NCI-H1417 (cell line): ENCODE data around the gene CAB39L.

Experiments used
- DNase-seq, 3 experiments: peaks; one replicate each; lab custom pipeline; 2025; lab: John Stamatoyannopoulos, UW

Gene CAB39L

GRCh38 chr13:49288458-49288857 is 155.4 kb downstream of the CAB39L start:
- DNase-seq: no peak

- DNase-seq: no peak
Measured at GRCh38 chr13:49287995-49288394, 155.9 kb downstream of the CAB39L start.

- no peak for DNase-seq
Measured at GRCh38 chr13:49279885-49280284, 164.0 kb downstream of the CAB39L start.

GRCh38 chr13:49279112-49279511 is 164.8 kb downstream of the CAB39L start:
- no peak for DNase-seq

- DNase-seq: no peak
Measured at GRCh38 chr13:49278211-49278610, 165.7 kb downstream of the CAB39L start.

DNA sequence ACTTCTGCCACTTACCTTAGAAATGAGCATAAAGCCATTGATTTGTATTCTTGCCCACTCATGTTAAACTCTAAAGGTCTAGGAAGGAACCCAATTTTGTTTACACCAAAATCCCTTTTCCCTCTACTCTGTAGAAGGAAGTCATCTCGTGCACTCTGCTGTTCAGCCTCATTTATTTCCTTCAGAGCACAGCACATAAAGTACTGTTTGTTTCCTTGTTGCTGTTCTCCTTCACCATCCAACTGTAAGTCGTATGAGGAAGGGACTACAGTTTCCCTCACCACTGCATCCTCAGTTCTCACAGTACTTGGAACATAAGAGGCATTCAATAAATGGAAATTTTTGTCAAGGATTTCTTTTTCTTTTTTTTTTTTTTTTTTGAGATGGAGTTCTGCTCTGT is 171.6 kb downstream of the CAB39L start:
- peak in 1 of 3 experiments; percentile 14 for DNase-seq

DNA sequence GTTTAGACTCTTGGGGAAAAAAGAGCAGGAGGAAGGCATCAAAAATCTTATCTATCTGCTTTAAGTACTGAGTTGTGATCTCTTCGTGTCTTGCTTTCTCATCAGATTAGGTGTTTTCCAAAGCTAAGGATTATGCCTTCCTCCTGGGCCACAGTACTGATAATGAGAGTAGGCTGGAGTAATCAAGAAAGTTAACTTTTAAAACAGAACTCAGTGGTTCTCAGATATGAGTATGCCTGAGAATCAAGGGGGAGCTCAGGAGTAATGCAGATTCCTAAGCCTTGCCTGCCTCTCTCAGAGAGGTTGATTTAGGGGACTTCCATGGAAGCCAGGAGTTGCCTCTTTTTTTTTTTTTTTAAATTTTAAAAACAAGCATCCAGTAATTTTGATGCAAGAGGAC is 172.6 kb downstream of the CAB39L start:
- DNase-seq: no peak

- no peak for DNase-seq
Measured at GRCh38 chr13:49265822-49266221, 178.0 kb downstream of the CAB39L start.

GRCh38 chr13:49262634-49263033 is 181.2 kb downstream of the CAB39L start:
- no peak for DNase-seq

- no peak for DNase-seq
Measured at GRCh38 chr13:49259586-49259985, 184.3 kb downstream of the CAB39L start.
